Limb (tissue), 2 donors: ENCODE measurements around the gene TPI1.
"Not testable (repeated sequence)": the region's sequence is repeated elsewhere in the genome, so short reads cannot be mapped to it uniquely, and the experiment has no call there.

Source experiments
- DNase-seq, 2 donors: peaks; one replicate each; pipeline ENCODE4 v3.0.0-alpha.2; 2016; ENCODE audit errors: extremely low spot score in 2 of 2

TPI1 gene

DNA sequence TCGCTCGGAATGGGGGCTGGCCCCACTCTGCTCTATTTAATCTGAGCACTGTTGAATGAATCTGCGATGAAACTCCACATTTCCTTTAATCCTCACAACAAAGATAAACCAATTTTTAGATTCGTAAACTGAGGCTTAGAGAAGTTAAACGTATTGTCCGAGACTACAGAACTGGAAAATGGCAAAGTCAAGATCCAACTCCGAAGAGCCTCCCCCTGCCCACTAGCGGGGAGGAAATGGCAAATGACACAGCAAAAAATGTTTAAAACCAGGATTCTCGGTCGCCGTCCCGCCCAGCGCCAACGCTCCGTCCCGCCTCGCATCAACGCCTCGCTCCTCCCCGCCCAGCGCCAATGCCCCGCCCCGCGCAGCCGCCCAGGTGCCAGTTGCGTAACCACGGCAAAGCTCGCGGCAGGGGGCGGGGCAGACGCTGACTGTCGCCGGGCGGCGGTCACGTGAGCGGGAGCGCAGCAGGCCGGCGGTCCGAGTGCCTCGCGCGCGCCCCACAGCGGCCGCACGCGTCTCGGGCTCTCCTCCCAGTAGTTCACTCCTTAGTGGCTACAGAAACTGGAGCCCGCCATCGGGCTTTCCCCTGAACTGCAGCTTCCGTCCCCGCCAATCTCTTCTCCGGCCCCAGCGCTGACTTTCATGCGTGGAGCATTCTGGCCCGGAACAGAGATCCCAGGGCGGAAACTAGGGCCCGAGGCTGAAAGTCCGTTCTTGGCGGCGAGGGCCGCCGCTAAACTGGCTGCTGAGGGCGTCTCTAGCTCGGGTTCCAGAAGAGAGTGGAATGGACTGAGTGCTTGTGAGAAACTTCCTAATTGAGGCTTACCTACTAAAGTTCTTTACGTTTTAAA is 23.7 kb downstream of the TPI1 start:
- DNase-seq = peak; percentile 99

DNA sequence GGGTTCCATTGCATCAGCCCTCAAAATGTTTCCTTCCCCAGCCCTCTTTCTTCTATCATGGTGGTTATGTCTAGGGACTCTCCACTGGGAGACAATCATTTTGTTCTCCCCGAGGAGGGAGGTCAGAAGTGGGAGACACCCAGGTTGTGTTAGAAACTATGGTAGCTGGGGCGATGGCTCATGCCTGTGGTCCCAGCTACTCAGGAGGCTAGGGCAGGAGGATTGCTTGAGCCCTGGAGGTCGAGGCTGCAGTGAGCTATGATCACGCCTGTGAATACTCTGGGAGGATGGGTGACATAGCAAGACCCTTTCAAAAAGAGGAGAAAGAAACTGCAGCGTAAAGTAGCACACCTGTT is 24.3 kb downstream of the TPI1 start:
- DNase-seq = no peak

DNA sequence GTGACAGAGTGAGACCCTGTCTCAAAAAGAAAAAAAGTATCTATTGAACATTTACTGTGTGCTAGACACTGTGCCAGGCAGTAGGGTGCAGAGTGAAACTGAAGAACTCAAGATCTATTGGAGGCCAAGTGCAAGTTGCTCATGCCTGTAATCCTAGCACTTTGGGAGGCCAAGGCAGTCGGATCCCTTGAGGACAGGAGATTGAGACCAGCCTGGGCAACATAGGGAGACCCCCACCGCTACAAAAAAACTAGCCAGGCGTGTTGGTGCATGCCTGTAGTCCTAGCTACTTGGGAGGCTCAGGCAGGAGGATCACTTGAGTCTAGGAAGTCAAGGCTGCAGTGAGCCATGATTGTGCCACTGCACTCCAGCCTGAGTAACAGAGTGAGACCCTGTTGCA is 25.4 kb downstream of the TPI1 start:
- DNase-seq = not testable (repeated sequence)

DNA sequence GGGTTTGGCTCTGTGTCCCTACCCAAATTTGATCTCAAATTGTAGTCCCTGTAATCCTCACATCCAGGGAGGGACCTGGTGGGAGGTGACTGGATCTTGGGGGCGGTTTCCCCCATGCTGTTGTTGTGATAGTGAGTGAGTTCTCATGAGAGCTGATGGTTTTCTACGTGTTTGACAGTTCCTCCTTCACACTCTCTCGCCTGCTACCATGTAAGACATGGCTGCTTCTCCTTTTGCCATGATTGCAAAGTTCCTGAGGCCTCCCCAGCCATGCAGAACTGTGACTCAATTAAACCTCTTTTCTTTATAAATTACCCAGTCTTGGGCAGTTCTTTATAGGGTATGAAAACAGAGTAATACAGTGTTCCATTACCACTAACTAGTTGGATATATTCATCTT is 27.0 kb downstream of the TPI1 start:
- no peak for DNase-seq

DNA sequence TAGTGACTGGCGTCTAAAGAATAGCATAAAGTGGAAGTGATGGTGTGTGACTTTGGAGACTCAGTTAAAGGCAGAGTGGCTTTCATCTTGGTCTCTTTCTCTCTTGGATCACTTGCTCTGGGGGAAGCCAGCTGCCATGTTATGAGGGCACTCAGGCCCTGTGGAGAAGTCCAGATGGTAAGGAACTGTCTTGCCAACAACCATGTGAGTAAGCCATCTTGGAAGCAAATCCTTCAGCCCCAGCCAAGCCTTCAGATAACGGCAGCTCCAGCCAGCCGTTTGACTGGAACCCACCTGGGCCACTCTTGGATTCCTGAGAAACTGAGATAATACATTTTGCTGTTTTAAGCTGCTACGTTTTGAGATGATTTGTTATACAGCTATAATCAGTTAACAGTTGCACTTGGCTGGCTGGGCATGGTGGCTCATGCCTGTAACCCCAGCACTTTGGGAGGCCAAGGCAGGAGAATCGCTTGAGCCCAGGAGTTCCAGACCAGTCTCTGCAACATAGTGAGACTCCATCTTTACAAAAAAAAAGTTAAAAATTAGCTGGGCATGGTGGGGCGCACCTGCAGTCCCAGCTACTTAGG is 29.6 kb downstream of the TPI1 start:
- no peak for DNase-seq

DNA sequence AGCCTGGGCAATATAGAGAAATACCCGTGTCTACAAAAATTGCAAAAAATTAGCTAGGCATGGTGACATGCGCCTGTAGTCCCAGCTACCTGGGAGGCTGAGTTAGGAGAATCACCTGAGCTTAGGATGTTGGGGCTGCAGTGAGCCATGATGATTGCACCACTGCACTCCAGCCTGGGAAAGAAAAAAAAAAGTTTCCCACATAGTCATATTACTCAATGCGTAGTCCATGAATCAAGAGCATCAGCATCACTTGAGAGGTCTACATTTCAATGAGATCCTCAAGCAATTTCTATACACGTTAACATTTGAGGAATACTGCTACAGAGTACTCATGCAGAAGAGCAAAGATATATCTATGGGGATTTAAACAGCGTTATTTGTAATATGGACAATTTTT is 32.1 kb downstream of the TPI1 start:
- no peak for DNase-seq

DNA sequence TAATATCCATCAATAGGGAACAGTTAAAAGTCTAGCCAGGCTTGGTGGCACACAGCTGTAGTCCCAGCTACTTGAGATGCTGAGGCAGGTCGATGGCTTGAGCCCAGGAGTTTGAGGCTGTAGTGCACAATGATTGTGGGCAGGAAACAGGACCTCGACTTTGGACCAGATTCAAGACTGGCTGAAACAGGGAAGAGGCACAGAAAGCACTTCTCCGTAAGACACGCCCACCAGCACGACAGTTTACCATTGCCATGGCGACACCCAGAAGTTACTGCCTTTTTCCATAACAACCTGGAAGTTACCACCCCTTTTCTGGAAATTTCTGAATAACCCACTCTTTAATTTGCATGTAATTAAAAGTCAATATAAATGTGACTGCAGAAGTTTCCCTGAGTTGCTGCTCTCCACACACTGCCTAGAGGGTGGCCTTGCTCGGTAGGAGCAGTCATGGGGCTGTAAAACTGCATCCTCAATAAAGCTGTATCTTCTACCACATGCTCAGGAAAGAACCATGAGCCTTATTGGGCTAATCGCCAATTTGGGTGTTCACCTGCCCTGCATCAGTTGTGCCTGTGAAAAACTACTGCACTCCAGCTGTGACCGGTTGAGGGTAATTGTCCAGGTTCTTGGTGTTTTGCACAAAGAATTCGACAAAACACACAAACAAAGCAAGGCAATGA is 32.6 kb downstream of the TPI1 start:
- peak in 1 of 2 donors; percentile 24 for DNase-seq

DNA sequence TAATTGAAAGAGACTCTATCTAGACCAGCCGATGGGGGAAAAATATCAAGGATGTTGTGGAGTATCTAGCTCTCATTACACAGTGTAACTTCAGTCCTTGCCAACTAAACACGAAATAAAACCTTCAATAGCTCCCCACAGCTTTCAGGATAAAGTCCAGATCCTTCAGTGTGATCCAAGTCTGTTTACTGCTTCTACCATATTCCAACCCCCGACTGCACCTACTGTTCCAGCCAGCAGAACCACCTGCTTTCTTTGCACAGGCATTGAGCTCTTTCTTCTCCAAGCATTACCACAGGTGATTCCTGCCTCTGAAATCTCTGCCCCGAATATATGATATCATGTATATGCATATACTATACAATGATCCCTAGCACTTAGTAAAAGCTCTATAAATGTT is 35.1 kb downstream of the TPI1 start:
- no peak for DNase-seq

DNA sequence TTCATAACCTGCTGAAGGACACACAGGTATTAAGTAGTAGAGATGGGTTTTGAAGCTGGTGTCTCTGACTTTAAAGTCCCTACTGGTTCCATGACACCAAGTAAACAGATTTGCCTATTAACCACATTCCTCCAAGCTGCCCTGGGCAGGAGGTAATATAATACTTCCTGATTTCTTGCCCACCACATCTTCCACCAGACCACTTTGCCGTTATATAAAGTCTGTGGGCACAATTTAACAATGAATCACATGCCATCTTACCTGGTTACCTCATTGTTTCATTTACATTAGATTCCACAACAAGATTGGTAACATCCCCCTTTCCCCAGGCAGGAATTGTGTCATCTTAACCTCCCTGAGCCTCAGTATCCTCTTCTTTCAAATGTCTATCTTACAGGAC is 36.4 kb downstream of the TPI1 start:
- no peak for DNase-seq

DNA sequence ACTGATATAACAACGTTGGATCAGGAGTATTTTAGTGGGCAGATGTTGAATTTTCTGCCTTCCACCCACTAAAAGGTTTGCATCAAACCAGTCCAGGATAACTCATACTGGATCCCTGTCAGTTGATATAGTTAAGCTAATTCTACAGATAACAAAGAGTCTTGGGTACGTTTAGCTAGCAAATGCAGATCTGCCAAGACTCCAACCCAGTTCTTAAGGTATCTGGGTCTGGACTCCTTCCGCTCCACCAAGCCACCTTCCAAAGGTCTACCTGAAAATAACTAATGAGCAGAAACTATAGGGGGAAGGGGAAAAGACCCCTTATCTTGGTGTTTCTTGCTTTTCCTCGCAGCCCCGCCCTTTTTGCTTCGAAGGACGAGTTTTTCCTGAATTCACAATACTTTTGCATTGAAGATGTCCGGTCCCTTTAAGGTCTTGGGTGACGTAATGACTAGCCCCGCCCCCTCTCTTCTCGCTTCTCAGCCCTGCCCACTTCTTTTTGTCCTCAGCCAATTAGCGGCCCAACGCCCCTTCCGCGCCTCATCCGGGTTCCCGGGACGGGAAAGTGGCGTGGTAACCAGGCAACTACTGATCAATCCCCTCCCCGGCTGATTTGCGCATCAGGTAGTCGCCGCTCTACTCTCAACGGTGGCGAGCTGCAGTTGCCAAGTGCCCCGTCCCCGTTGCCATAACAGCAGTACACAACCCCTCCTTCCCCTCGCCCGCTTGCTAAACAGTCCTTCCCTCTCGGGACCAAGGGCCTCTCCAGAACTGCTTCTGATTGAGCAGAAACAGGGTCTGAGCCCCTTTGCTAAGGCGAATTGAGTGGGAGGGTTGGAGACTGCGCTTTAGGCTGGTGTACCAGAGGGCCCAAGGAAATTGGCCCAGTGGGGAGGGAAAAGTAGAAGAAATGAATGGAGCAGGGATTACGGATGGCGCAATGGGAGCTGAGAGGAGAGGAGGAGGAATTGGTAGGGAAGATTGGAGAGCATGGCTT is 37.2 kb downstream of the TPI1 start, which contains the start of gene LRRC23:
LRRC23 (plus strand) TSS at position 543 of the 997 bp plus-strand sequence. CDS start 812 bp downstream, outside the sequence.
- DNase-seq = peak; percentile 97 to 98

DNA sequence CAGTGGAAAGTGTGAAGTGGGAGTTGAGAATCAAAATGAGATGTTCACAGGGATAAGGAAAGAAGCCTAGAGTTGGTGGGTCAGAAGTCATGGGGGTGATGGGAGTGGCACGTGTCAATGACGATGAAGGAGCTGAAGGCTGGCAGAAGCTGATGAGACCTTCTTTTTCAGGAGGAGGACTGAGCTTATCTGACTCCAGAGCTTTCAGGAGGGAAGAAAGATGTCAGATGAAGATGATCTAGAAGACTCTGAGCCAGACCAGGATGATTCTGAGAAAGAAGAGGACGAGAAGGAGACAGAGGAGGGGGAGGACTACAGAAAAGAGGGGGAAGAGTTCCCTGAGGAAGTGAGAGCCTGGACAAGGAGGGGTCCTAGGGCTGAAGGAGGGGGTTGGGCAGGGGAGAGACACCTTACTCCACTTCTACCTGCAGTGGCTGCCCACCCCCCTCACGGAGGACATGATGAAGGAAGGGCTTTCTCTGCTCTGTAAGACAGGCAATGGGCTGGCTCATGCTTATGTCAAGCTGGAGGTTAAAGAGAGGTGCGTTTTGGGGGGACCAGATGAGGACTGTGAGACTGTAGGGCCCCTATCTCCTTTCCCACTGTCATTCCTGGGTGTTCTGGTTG is 38.2 kb downstream of the TPI1 start:
- no peak for DNase-seq

DNA sequence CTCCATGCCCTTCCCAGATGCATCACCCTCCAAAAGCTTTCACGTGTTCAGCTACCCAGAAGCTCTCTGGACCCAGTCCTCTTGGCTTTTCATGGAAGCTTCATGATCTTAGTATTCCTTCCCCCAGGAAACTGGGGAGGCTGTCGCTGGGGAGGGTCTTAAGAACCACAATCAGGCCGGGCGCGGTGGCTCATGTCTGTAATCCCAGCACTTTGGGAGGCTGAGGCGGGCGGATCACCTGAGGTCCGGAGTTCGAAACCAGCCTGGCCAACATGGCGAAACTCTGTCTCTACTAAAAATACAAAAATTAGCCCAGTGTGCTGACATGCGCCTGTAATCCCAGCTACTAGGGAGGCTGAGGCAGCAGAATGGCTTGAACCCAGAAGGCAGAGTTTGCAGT is 40.8 kb downstream of the TPI1 start:
- not testable (repeated sequence) for DNase-seq

DNA sequence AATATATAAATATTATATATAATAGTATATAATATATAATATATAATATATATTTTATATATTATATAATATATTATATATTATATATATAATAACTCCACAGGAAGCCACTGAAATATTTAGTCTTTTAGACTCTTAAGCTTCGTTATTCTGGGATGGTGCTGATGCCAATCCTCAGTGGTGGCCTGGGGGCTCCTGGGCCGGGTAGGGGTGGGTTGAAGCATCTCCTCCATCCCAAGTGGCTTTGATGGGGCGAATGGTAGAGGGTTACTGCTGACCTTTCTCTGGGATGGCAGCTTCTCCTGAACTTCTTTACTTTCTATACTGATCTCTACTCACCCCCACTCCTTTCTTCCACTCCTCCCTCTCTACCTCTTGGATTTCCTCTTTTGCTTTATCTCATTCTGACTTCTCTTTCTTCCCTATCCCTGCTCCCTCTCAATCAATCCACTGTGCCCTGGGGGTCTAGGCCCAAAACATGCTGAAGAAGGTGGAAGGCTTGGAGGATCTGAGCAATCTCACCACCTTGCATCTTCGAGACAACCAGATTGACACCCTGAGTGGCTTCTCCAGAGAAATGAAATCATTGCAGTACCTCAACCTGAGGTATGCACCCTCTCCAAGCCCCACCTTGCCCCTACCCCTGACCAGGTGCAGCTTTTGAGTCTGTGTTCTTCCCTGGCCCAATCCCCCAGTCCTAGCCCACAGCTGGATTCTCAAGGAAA is 42.3 kb downstream of the TPI1 start:
- no peak for DNase-seq

DNA sequence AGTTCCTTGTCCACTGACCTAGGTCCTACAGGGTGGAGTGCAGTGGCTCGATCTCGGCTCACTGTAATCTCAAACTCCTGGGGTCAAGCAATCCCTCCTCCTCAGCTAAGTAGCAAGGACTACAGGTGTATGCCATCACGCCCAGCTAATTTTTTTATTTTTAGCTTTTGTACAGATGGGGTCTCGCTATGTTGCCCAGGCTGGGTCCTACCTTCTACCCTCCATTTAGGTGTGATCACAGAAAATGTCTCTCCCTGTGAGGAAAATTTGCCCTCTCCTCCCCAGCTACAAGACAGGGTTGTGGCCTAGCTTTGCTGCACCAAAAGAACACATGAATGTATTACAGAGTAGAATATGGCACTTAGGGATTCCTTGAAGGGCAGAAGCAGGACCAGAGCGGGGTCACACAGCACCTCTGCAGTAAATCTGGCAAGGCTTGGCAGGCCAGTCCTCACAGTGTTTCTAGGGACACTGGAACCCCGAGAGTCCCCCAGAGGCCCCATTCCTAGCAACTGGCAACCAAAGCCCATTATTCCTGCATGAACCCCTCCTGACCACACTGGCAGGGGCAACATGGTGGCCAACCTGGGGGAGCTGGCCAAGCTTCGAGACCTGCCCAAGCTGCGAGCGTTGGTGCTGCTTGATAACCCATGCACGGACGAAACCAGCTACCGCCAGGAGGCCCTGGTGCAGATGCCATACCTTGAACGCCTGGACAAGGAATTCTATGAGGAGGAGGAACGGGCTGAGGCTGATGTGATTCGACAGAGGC is 45.0 kb downstream of the TPI1 start:
- no peak for DNase-seq

DNA sequence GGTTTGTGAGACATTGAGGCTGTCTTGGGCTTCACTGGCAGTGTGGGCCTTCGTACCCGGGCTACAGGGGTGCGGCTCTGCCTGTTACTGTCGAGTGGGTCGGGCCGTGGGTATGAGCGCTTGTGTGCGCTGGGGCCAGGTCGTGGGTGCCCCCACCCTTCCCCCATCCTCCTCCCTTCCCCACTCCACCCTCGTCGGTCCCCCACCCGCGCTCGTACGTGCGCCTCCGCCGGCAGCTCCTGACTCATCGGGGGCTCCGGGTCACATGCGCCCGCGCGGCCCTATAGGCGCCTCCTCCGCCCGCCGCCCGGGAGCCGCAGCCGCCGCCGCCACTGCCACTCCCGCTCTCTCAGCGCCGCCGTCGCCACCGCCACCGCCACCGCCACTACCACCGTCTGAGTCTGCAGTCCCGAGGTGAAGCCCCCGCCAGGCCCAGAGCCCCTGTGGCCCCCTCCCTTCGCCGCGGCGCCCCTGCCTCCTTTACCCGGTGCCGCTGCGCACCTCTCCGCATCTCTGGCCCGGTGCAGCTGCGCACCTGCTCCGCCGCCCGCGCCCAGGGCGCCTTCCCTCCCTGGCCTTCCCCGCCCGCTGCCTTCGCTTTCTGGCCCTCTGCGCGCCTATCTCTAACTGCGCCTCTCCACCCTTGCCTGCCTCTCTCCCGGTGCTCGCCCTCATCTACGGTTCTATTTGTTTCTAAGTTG is 47.1 kb downstream of the TPI1 start, which contains the start of gene ENO2:
ENO2 (plus strand) TSS at position 335 of the 701 bp plus-strand sequence. CDS start 1,253 bp downstream, outside the sequence.
- peak; percentile 21 to 80 for DNase-seq

DNA sequence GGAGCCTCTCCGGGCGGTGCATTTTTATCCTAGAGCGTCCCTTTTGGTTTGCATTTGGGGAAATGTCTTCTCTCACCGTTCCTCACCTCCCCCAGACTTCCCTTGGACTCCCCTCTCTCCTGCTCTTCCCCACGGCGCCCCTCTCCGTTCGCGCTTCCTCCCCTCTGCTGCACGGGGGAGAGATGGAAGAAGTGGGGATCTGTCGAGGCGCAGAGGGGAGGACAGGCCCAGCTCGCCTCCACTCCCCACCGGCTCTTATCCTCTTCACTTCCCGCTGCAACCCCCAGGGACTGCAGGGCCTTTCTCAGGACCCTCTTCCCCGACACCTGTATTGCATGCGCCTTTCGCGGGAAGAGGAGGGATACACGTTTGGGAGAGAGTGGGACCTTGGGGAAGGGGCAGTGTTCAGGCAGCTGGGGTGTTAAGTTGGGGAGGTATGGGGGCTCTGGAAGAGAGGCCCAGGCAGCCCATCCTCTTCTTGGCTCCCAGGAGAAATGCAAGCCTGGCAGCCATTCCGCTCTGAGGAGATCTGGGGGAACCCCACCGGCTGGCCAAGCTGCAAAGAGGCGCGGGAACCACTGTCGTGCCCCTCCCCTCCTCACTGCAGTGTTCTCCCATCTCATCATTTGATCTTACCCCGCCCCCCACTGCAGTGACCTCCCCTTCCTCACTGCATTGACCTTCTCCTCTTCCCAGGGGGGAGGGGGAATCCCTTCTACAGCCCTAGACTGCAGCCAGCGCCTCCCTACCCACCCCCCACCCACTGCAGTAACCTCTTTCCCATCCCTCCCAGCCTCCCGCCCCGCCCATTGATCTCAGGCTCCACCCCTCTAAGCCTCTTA is 47.8 kb downstream of the TPI1 start:
- no peak for DNase-seq

DNA sequence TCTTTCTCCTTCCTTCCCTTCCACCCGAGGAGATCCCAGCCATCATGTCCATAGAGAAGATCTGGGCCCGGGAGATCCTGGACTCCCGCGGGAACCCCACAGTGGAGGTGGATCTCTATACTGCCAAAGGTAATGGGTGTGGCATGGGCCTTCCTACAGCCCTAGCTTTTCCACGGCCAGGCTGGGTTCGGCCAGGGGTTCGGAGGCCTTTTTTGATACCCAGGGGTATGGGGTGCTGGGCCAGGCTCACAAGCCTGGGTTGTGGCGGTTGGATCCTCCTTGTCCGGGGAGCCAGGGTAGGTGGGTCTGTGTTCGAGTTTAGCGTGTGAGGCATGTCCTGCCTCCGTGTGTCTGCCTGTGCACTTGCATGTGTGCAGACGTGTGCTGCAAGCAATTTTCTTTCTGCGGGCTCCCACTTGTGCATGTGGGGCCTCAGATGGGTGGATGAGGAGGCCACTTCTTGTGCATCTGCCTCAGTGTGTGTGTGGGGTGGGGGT is 48.5 kb downstream of the TPI1 start:
- no peak for DNase-seq
